ENCODE measurements around the gene SMO. TPM values are rescaled to one million over a fixed set of nuclear protein-coding genes. Genes with fewer than 3 reads are reported as not detected.
A peak's percentile ranks its signal among the peaks of the same experiment; 100 is the strongest.

Gene SMO
- total RNA-seq, 3 donors from 2014 or later = 2.1 to 11.2 (median 2.2) TPM

GRCh38 chr7:129160161-129160905 is 28.1 kb upstream of the SMO start:
- Histone ChIP-seq H3K36me3 (ENCODE audit: low read depth) (no peaks in the 10 kb centered on the region), H3K4me1 (ENCODE audit: low read depth) (no peaks in the 10 kb centered on the region), H3K4me3 (no peak overlapping the region), H3K9me3 (no peaks in the 10 kb centered on the region)
- intact Hi-C loops (cut with DNase I, micrococcal nuclease) = loop anchor here in 1 of 2 donors (5.0 kb wide), 1 partner anchor 47 kb away; no protein-coding TSS in a partner anchor
- DNase-seq = no peak
- TF ChIP-seq CTCF (IDR thresholded peaks at IDR 0.05) = no peak
- ATAC-seq = no peak

GRCh38 chr7:129161524-129162225 is 26.8 kb upstream of the SMO start:
- intact Hi-C loops (cut with DNase I, micrococcal nuclease) = loop anchor here in 1 of 2 donors (5.0 kb wide), 1 partner anchor 46 kb away; no protein-coding TSS in a partner anchor
- DNase-seq (no peak), ATAC-seq (no peak)
- H3K4me3 ChIP-seq = no peak overlapping the region
- TF ChIP-seq CTCF (IDR thresholded peaks at IDR 0.05) = no peak
- H3K4me1 ChIP-seq (ENCODE audit: low read depth) = no peaks in the 10 kb centered on the region
- H3K36me3 ChIP-seq (ENCODE audit: low read depth) = no peaks in the 10 kb centered on the region
- no peaks in the 10 kb centered on the region for H3K9me3 ChIP-seq

- Histone ChIP-seq H3K36me3 (ENCODE audit: low read depth) (no peaks in the 10 kb centered on the region), H3K4me1 (ENCODE audit: low read depth) (no peaks in the 10 kb centered on the region), H3K4me3 (no peak overlapping the region), H3K9me3 (no peaks in the 10 kb centered on the region)
- ATAC-seq (no peak), DNase-seq (no peak)
- intact Hi-C loops (cut with DNase I, micrococcal nuclease) = loop anchor here in 1 of 2 donors (5.0 kb wide), 1 partner anchor 45 kb away; no protein-coding TSS in a partner anchor
- no peak for TF ChIP-seq CTCF (IDR thresholded peaks at IDR 0.05)
These were observed 25.7 kb upstream of the SMO start for GRCh38 chr7:129162732-129163131.

GRCh38 chr7:129163875-129164544 is 24.4 kb upstream of the SMO start:
- intact Hi-C loops (cut with DNase I, micrococcal nuclease) = loop anchor here (1.0 to 5.0 kb wide), 2 partner anchors 43 to 46 kb away; no protein-coding TSS in a partner anchor

More at GRCh38 chr7:129163875-129164544, 24.4 kb upstream of the SMO start:
- H3K9me3 ChIP-seq = no peaks in the 10 kb centered on the region
- H3K36me3 ChIP-seq (ENCODE audit: low read depth) = no peaks in the 10 kb centered on the region
- ATAC-seq = peak; percentile 34
- DNase-seq = peak in 1 of 3 donors; percentile 39
- H3K4me1 ChIP-seq (ENCODE audit: low read depth) = no peaks in the 10 kb centered on the region
- H3K4me3 ChIP-seq = no peak overlapping the region
- TF ChIP-seq CTCF (IDR thresholded peaks at IDR 0.05) = peak; percentile 55

Data from mucosa of descending colon (tissue), 3 donors.